ENCODE data around the gene TARBP2. TPM values are rescaled to one million over a fixed set of nuclear protein-coding genes. Genes with fewer than 3 reads are reported as not detected.

The TARBP2 gene
- total and polyA plus RNA-seq, 4 donors, result 15.7 to 22.0 (median 18.4) TPM

GRCh38 chr12:53530061-53530460, 29.0 kb downstream of the TARBP2 start:
- peaks cover 2 to 59% (median 48%) of the 10 kb centered on the region in 4 donors for H3K36me3 ChIP-seq (ENCODE audit: control insufficient read depth in 4 of 4, insufficient read depth in 3 of 4, low read depth in 1 of 4, low read length in 3 of 4)
- 95% methylated on average over 2 of the region's 2 CpGs for WGBS
- TF ChIP-seq JUND (IDR thresholded peaks at IDR 0.05), result no peak
- no peak for TF ChIP-seq CTCF (IDR thresholded peaks at IDR 0.05; ENCODE audit: low read depth, low read length, missing input control)

GRCh38 chr12:53530920-53531319, 29.8 kb downstream of the TARBP2 start:
- H3K4me3 ChIP-seq (ENCODE audit: low read depth in 1 of 3, low read length in 3 of 3), result no peak overlapping the region
- no peak overlapping the region for H3K9ac ChIP-seq (ENCODE audit: low read depth in 1 of 2, low read length in 2 of 2)
- no peak for DNase-seq (ENCODE audit: low spot score)
- WGBS, result 97% methylated on average over 4 of the region's 4 CpGs
- no peaks in the 10 kb centered on the region for H3K4me1 ChIP-seq (ENCODE audit: control insufficient read depth in 4 of 4, insufficient read depth in 4 of 4, low read length in 3 of 4)
- H3K27ac ChIP-seq (ENCODE audit: low read depth in 1 of 2, low read length in 2 of 2), result no peak overlapping the region
- H3K36me3 ChIP-seq (ENCODE audit: control insufficient read depth in 4 of 4, insufficient read depth in 3 of 4, low read depth in 1 of 4, low read length in 3 of 4), result peaks cover 3 to 56% (median 49%) of the 10 kb centered on the region in 4 donors
- H3K9me3 ChIP-seq (ENCODE audit: control insufficient read depth in 4 of 4, low read length in 3 of 4), result no peaks in the 10 kb centered on the region
- TF ChIP-seq FOXA2 (IDR thresholded peaks at IDR 0.05), result no peak
- no peak for TF ChIP-seq RAD21 (IDR thresholded peaks at IDR 0.05)
- H3K27me3 ChIP-seq (ENCODE audit: control insufficient read depth in 4 of 4, insufficient read depth in 4 of 4, low read length in 3 of 4), result no peaks in the 10 kb centered on the region

More at GRCh38 chr12:53530061-53530460, 29.0 kb downstream of the TARBP2 start:
- no peaks in the 10 kb centered on the region for H3K9me3 ChIP-seq (ENCODE audit: control insufficient read depth in 4 of 4, low read length in 3 of 4)
- H3K27me3 ChIP-seq (ENCODE audit: control insufficient read depth in 4 of 4, insufficient read depth in 4 of 4, low read length in 3 of 4), result no peaks in the 10 kb centered on the region
- no peak overlapping the region for H3K4me3 ChIP-seq (ENCODE audit: low read depth in 1 of 3, low read length in 3 of 3)
- no peaks in the 10 kb centered on the region for H3K4me1 ChIP-seq (ENCODE audit: control insufficient read depth in 4 of 4, insufficient read depth in 4 of 4, low read length in 3 of 4)
- no peak for DNase-seq (ENCODE audit: low spot score)
- H3K9ac ChIP-seq (ENCODE audit: low read depth in 1 of 2, low read length in 2 of 2), result no peak overlapping the region
- H3K27ac ChIP-seq (ENCODE audit: low read depth in 1 of 2, low read length in 2 of 2), result no peak overlapping the region

- no peak overlapping the region for H3K27ac ChIP-seq (ENCODE audit: low read depth in 1 of 2, low read length in 2 of 2)
- peaks cover 4 to 59% (median 52%) of the 10 kb centered on the region in 4 donors for H3K36me3 ChIP-seq (ENCODE audit: control insufficient read depth in 4 of 4, insufficient read depth in 3 of 4, low read depth in 1 of 4, low read length in 3 of 4)
- DNase-seq (ENCODE audit: low spot score), result no peak
- TF ChIP-seq GABPA (IDR thresholded peaks at IDR 0.05 in 1 of 2, conservative IDR thresholded peaks at IDR 0.05 in 1 of 2) (no peak), FOXA2 (IDR thresholded peaks at IDR 0.05) (no peak), TAF1 (conservative IDR thresholded peaks at IDR 0.05) (no peak), CTCF (IDR thresholded peaks at IDR 0.05; ENCODE audit: low read depth, low read length, missing input control) (no peak), RXRA (IDR thresholded peaks at IDR 0.05) (no peak), HNF4G (IDR thresholded peaks at IDR 0.05) (no peak), YY1 (IDR thresholded peaks at IDR 0.05) (no peak), ATF3 (IDR thresholded peaks at IDR 0.05) (no peak), MAX (IDR thresholded peaks at IDR 0.05) (no peak), REST (IDR thresholded peaks at IDR 0.05) (no peak), SP1 (IDR thresholded peaks at IDR 0.05) (no peak), EGR1 (IDR thresholded peaks at IDR 0.05; ENCODE audit: low read depth in 2 of 2) (no peak), RAD21 (IDR thresholded peaks at IDR 0.05) (no peak), FOXA1 (IDR thresholded peaks at IDR 0.05) (no peak)
- no peak overlapping the region for H3K4me3 ChIP-seq (ENCODE audit: low read depth in 1 of 3, low read length in 3 of 3)
- H3K9me3 ChIP-seq (ENCODE audit: control insufficient read depth in 4 of 4, low read length in 3 of 4), result no peaks in the 10 kb centered on the region
- H3K27me3 ChIP-seq (ENCODE audit: control insufficient read depth in 4 of 4, insufficient read depth in 4 of 4, low read length in 3 of 4), result no peaks in the 10 kb centered on the region
- WGBS, result 81% methylated on average over 3 of the region's 3 CpGs
- H3K4me1 ChIP-seq (ENCODE audit: control insufficient read depth in 4 of 4, insufficient read depth in 4 of 4, low read length in 3 of 4), result no peaks in the 10 kb centered on the region
- H3K9ac ChIP-seq (ENCODE audit: low read depth in 1 of 2, low read length in 2 of 2), result no peak overlapping the region
Measured at GRCh38 chr12:53532021-53532420, 30.9 kb downstream of the TARBP2 start.

All from liver (tissue), 9 donors.